ENCODE data around the gene POLDIP3.
"Not testable (repeated sequence)": the region's sequence is repeated elsewhere in the genome, so short reads cannot be mapped to it uniquely, and the experiment has no call there.

POLDIP3 gene

DNA sequence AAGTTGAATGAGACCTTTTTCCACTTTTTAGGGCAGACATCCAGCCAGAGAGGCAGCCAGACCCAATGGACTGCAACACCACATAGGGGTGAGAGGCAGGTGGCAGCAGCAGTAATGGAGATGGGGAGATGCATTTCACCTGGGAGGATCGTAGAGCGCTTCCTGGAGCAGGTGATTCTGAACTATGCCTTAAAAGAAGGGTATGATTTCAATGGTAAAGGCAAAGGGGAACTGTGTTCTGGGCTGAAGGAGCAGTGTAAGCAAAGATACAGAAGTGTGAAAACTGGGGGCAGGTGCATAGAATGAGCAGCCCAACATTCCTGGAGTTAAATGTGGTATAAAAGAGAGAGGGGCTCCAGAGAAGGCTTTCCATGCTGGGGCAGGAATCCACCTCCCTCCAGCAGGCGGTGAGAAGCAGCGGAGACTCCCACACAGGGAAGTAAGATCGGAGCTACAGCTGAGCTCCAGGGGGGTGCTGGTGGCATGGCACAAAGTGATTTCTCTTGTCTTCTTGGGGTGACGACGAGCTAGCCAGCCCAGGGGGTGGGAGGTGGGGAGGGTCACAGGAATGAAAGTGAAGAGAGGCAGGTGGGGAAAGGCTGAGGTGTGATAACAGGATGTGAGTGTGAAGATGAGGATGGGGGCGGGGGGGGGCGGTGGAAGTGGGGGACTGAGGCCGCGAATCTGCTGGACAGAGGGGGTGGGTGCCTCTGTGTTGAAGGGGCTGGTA, 65.2 kb downstream of the POLDIP3 start:
- DNase-seq, result no peak

DNA sequence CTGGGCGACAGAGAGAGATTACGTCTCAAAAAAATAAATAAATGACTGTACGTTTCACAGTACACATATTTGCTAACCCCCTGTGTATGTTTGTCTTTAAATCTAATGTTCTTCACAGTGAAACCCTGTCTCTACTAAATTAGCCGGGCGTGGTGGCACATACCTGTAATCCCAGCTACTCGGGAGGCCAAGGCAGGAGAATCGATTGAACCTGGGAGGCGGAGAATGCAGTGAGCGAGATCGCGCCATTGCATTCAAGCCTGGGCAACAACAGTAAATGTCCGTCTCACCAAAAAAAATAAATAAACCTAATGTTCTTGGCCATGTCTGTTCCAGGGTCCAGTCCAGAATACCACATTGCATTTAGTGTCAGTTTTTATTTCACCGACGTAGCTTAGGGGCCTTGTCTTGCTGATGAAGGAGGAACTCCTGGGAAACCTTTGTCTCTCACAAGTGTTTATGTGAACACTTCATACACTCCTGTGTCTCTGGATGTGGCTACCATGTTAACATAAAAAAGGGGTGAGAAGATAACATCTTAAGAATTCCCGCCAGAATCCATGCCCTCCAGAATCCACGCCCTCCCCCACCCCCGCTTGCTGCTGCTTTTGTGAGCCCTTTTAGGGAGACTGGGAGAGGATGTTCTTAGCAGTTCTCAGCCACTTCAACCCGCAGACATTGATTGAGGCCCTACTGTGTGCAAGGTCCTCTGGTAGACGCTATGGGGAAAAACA, 65.9 kb downstream of the POLDIP3 start:
- no peak for DNase-seq

DNA sequence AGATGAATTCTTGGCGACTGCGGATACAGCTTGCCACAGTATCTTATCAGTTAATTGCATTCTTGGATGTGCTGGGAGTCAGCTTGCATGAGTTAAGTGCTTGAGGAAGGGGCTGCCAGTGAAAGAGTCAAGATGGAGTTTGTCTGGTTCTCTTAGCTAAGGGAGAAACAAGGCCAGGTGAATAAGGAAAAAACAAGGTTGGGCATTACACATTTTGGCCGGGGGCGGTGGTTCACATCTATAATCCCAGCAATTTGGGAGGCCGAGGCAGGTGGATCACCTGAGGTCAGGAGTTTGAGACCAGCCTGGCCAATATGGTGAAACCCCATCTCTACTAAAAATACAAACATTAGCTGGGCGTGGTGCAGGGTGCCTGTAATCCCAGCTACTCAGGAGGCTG, 66.6 kb downstream of the POLDIP3 start:
- DNase-seq, result not testable (repeated sequence)

DNA sequence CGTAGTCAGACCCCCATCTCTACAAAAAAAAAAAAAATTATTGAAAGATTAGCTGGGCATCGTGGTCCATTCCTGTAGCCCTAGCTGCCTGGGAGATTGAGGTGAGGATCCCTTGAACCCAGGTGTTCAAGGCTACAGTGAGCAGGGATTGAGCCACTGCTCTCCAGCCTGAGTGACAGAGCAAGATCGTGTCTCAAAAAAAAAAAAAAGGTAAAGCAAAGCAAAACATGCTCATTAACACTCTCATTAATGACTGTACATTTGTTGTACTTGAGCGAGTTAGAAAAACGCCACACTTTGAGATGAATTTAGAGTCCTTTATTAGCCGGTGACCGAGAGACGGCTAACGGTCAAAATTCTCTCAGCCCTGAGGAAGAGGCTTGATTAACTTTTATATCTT, 67.1 kb downstream of the POLDIP3 start:
- no peak for DNase-seq

DNA sequence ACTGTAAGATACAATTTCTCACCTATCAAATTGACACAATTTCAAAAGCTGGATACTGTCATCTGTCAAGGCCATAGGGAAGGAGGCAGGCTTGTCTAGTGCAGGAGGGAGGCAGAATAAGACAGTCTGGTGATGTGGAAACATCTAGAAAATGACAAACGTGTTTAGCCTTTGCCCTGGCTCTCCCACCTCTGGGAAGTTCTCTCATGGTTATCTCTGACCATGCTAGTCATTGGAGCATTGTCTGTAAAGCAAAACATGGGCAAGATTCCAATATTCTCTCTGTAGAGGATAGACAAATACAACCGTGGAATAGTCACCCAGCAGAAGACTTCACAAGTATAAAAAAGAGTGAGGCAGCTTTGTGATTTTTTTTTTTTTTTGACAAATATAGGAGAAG, 70.0 kb downstream of the POLDIP3 start:
- no peak for DNase-seq

DNA sequence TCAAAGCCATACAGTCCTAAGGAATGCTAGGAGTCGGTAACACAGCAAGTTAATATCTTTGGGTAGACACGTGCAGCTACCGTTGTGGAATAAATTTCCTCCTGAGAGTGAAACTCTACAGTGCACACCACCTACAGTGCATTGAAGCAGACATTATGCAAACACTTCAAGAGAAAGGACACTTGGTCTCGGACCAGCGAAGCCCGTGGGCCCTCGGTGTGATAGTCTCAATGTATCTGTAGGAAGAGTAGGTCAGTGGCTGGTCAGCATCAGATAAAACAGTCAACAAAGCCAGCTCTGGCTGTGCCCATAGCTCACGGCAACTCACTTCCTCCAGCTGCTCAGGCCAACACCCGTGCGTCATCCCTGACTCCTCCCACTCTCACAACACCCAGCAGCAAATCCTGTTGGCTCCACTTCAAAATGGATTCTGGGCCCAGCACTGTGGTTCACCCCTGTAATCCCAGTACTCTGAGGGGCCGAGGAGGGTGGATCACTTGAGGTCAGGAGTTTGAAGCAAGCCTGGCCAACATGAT, 75.4 kb downstream of the POLDIP3 start:
- DNase-seq, result not testable (repeated sequence)

DNA sequence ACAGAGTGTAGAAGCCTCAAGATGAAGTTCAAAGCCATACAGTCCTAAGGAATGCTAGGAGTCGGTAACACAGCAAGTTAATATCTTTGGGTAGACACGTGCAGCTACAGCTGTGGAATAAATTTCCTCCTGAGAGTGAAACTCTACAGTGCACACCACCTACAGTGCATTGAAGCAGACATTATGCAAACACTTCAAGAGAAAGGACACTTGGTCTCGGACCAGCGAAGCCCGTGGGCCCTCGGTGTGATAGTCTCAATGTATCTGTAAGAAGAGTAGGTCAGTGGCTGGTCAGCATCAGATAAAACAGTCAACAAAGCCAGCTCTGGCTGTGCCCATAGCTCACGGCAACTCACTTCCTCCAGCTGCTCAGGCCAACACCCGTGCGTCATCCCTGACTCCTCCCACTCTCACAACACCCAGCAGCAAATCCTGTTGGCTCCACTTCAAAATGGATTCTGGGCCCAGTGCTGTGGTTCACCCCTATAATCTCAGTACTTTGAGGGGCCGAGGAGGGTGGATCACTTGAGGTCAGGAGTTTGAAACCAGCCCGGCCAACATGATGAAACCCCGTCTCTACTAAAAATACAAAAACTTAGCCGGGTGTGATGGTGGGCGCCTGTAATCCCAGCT, 77.4 kb downstream of the POLDIP3 start:
- not testable (repeated sequence) for DNase-seq

DNA sequence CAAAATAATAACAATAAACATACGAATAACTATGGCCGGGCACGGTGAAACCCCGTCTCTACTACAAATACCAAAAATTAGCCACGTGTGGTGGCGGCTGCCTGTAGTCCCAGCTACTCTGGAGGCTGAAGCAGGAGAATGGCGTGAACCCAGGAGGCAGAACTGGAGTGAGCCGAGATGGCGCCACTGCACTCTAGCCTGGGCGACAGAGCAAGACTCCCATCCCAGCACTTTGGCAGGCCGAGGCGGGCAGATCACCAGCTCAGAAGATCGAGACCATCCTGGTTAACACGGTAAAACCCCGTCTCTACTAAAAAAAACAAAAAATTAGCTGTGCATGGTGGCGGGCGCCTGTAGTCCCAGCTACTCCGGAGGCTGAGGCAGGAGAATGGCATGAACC, 78.0 kb downstream of the POLDIP3 start:
- DNase-seq, result not testable (repeated sequence)

DNA sequence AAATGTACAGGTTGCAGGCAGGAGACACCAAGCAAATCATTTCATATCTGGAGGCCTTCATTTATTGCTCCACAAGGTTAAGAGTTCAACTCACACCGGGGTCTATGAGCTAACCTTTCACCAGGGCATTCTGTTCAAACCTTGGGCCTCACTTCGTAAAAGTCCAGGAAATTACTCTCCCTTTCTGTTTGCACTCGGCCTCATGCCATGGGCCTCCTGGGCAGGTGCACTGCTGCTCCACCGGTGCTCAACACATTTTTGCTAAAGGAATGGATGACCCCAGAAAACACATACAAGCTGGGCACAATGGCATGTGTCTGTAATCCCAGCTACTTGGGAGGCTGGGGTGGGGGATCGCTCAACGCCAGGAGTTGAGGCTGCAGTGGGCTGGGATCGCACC, 78.5 kb downstream of the POLDIP3 start:
- DNase-seq, result no peak

DNA sequence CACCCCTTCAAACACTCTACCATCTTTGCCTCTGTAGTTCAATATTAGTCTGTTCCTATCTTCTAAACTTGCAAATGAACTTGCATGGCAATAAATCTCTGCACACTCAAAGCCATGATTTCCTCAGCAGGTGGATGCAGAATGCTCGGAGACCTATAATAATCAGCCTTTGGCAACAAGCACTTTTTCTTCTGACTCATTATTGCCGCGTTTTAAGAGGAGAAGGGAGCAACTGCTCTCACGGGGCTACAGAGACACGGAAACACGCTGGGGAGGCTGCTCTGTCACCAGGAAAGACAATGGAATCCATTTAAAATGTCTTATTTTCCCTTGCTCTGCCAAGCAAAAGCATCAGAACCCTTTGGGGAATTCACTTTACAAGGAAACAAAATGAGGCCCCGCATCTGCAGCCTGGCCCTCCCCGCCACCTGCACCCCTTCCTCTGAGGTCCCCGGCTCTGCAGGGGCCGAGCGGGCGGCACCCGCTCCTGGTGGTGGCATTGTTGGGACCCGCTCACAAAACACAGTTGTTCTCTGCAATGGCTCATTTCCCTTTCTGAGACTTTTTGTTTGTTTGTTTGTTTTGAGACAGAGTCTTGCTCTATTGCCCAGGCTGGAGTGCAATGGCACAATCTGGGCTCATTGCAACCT, 79.5 kb downstream of the POLDIP3 start:
- DNase-seq, result not testable (repeated sequence)
